GM12872 (cell line): ENCODE measurements around the gene NAV3.

Experiments
- CTCF ChIP-seq: IDR thresholded peaks from 3 replicates; pipeline ENCODE4 v1.5.1; 2011; ENCODE audit warnings: low read depth, mild to moderate bottlenecking, low read length, moderate library complexity; ENCODE audit not compliant: insufficient read depth

The NAV3 gene

GRCh38 chr12:78187741-78188140 lies 357.0 kb downstream of the NAV3 start:
- no peak for TF ChIP-seq CTCF

- no peak for TF ChIP-seq CTCF
Observed at GRCh38 chr12:78189656-78190055, 359.0 kb downstream of the NAV3 start.

- no peak for TF ChIP-seq CTCF
Observed at GRCh38 chr12:78191611-78192010, 360.9 kb downstream of the NAV3 start.

- no peak for TF ChIP-seq CTCF
Observed at GRCh38 chr12:78192979-78193378, 362.3 kb downstream of the NAV3 start.

GRCh38 chr12:78194448-78194847 lies 363.8 kb downstream of the NAV3 start:
- TF ChIP-seq CTCF = no peak

- TF ChIP-seq CTCF = no peak
Observed at GRCh38 chr12:78198896-78199295, 368.2 kb downstream of the NAV3 start.

- TF ChIP-seq CTCF = no peak
Observed at GRCh38 chr12:78199926-78200325, 369.2 kb downstream of the NAV3 start.

GRCh38 chr12:78204926-78205325 lies 374.2 kb downstream of the NAV3 start:
- no peak for TF ChIP-seq CTCF
